ENCODE results near the gene DDX39B.

DNA sequence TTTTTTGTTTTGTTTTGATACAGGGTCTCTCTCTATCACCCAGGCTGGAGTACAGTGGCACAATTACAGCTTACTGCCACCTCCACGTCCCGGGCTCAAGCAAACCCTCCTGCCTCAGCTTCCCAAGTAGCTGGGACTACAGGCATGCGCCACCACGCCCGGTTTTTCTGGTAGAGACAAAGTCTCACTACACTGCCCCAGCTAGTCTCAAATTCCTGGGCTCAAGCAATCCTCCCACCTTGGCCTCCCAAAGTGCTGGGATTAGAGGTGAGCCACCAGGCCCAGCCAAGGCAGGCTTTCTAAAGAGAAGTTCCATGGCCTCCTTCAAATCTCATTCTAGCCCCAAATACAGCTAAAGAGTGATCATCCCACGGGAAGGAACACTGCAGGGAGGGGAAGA, 7.8 kb downstream of the DDX39B start:
- no peak for TF ChIP-seq POLR2A (IDR thresholded peaks at IDR 0.05)
- TF ChIP-seq, protein P1, sequence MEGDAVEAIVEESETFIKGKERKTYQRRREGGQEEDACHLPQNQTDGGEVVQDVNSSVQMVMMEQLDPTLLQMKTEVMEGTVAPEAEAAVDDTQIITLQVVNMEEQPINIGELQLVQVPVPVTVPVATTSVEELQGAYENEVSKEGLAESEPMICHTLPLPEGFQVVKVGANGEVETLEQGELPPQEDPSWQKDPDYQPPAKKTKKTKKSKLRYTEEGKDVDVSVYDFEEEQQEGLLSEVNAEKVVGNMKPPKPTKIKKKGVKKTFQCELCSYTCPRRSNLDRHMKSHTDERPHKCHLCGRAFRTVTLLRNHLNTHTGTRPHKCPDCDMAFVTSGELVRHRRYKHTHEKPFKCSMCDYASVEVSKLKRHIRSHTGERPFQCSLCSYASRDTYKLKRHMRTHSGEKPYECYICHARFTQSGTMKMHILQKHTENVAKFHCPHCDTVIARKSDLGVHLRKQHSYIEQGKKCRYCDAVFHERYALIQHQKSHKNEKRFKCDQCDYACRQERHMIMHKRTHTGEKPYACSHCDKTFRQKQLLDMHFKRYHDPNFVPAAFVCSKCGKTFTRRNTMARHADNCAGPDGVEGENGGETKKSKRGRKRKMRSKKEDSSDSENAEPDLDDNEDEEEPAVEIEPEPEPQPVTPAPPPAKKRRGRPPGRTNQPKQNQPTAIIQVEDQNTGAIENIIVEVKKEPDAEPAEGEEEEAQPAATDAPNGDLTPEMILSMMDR (IDR thresholded peaks at IDR 0.05), result no peak
